H4 (cell line): ENCODE data around the gene TNP1. TPM values are rescaled to one million over a fixed set of nuclear protein-coding genes. Genes with fewer than 3 reads are reported as not detected.

Experiments used
- DNase-seq: peaks from one replicate; pipeline ENCODE4 v3.0.0-alpha.2; 2015; ENCODE audit warnings: low spot score
- total RNA-seq: library from RNA; depleted of rRNA; stranded (reverse); fragments of >200 nt; shearing (Covaris generic); gene quantifications from 2 replicates; pipeline ENCODE4 v1.2.3, GENCODE V29; 2014; rRNA removed

The TNP1 gene
- not detected in 2 replicates for total RNA-seq

GRCh38 chr2:216859944-216860343 is at the start of gene TNP1:
Gene TNP1, minus strand, starts transcription at chr2:216860064. Its CDS starts 30 bp downstream, at chr2:216860034.
- no peak for DNase-seq

DNA sequence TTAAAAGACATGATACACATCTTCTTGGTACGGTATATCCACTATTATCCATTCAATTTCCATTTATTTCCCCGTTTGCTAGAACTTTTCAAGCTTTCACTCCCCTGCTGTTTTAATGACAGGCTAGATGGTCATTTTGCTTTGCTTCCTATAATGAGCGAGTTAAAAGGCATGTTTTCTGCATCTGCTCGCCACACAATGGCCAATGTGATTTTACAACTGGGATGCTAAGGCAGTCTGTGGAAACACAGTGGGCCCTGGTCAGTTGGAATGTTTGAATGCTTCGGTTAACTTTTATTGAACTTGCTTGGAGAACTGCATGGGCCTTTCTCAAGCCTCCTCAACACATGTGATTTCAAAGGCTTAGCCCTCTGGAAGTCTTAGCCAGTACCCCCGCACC is 48.4 kb upstream of the TNP1 start:
- DNase-seq = no peak

DNA sequence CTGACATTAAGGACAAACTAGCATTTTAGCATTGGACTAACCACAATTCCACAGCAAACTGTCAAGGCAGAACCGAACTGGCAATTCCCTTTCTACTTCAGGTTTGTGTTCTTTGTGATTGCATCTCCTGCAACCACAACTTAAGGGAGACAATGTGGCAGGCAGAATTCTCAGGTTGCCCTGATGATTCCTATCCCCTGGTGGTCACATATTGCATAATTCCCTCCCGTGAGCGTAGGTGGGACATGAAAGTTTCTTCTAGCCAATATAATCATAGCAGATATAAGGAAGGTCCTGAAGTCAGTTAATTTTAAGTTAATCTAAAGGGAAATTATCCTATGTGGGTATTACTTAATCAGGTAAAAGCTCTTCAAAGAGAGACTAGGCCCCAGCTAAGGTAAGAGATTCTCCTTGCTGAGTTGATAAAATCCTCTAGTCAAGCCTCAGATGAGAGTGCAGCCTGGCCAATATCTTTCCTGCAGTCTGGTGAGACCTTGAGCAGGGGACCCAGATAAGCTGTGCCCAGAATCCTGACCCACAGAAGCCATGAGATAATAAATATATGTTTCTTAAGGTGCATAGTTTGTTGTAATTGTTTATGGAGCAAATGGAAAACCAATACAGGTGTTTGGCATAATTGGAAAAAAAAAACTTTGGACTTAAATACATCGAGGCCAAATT is 45.9 kb upstream of the TNP1 start:
- no peak for DNase-seq

GRCh38 chr2:216904974-216905373 is 45.1 kb upstream of the TNP1 start:
- no peak for DNase-seq

- no peak for DNase-seq
Measured at GRCh38 chr2:216904554-216904953, 44.7 kb upstream of the TNP1 start.

DNA sequence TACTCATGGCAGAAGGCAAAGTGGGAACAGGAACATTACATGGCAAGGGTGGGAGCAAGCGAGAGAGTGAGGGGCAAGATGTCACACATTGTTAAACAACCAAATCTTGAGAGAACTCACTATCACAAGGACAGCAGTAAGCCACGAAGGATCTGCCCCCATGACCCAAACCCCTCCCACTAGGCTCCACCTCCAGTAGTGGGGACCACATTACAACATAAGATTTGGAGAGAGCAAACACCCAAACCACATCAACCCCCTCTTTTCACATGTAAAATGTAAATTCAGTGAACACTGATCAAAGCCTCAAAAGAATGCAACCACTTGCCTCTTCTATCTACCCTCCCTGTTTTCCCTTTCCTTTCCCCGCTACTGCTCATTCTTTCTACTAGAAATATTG is 43.6 kb upstream of the TNP1 start:
- no peak for DNase-seq

DNA sequence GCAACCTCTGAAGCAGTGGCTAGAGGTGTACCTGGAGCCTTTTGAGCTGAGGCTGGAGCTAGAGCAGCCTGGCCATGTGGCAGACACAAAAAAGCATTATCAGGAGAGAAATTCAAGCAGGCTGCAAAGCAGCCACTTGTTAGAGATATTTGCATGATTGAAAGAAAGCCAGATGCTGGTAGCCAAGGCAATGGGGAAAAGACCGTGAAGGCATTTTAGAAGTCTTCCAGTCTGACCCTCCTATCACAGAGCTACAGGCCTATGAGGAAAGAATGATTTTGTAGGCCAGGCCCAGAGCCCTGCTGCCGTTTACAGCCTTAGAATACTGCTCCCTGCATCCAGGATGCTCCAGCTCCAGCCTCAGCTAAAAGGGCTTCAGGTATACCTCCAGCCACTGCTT is 41.4 kb upstream of the TNP1 start:
- DNase-seq = no peak

- no peak for DNase-seq
Measured at GRCh38 chr2:216900406-216900805, 40.5 kb upstream of the TNP1 start.

DNA sequence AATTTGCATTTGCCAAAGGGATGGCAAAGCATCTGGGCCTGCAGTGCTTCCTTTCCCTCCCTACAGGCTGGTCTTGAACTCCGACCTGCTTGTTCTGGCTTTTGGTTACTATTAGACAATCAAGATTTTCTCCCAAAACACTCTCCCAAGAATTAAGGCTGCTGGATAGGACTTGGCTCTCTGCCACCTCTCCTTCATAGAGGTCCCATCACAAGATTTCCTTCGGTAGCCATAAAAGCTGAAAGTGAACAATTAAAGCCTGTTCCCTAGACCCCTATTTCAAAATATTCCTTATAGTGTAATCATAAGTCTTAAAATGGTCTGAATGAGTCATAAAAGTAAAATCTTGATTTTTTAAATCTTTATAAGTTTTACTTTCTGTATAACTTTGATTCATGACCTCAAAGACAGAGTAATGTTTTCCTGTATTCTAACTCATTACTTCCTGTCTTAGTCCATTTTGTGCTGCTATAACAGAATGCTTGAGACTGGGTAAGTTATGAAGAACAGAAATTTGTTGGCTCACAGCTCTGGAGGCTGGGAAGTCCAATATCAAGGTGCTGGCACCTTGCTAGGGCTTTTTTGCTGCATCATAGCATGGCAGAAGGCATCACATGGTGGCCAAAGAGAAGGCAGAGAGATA is 37.8 kb upstream of the TNP1 start:
- DNase-seq = no peak

DNA sequence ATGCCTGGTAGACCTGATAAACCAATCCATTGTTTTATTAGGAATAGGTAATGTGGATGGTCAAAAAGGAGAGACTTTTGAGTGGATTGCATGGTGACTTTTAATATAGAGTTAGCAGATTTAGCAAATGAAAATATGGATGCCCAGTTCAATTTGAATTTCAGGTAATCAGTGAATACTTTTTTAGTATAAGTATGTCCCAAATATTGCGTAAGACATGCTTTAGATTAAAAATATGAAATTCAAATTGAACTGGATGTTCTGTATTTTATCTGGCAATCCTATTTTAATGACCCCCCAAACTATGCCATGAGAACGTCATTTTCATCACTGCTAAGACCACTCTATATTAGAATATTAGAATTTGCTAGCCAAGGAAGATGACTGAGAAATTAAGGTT is 30.3 kb upstream of the TNP1 start:
- DNase-seq = no peak

- no peak for DNase-seq
Measured at GRCh38 chr2:216888887-216889622, 29.2 kb upstream of the TNP1 start.

DNA sequence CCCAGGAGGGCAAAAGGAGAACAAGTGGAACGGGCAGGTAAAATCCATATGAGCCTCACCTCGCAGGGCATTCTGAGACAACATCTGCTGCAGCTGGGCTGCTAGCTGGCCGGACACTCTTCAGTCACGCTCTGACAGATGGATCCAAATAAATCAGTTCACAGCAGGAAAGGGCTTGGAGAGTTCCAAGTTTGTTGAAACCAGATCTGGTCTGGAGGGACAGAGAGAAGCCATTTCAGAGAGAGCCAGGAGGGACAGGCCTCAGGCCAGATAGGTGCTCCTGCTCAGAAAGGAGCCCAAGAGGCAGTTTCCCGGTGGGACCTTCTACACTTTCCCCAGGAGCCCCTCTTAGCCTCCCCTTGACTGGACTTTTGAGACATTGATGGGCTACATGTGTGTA is 28.2 kb upstream of the TNP1 start:
- no peak for DNase-seq

DNA sequence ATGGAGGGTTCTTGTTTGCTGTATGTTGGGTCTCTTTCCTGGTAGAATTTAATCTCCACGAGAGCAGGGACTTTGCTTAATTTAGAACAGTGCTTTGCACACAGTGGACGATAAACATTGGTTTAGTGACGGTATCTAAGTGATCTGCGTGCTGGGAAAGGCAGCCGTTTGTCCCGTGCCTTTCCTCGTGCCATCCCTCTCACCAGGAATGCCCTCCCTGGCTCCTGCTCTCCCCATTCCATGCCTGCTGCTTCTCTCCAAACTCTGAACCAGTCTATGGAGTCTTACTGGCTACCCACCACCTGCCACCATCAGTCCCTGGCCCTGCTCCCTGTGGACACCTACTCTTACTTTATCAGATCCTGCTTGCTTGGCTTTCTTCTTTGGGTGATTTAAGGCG is 27.3 kb upstream of the TNP1 start:
- no peak for DNase-seq

GRCh38 chr2:216885117-216885553 is 25.3 kb upstream of the TNP1 start:
- DNase-seq = no peak

- DNase-seq = no peak
Measured at GRCh38 chr2:216884347-216884746, 24.5 kb upstream of the TNP1 start.

DNA sequence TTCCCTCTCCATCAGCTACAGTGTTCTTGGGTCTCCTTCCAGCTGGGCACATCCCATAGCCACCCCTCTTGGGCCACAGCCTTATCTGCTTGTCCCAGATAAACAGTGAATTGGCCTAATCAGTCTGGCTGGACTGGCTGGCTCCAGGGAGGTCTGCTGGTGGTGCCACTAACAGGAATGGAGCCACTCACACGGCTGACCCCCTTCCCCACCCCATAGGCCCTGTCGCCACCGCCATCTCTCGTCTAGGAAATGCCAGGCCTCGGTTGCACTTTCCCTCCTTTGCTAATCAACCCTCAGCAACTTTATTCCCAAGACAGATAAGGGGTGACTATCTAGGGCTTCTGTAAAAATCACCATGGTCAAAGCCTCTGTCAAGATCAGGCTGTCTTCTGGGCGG is 23.0 kb upstream of the TNP1 start:
- DNase-seq = no peak

- no peak for DNase-seq
Measured at GRCh38 chr2:216881411-216881810, 21.5 kb upstream of the TNP1 start.

DNA sequence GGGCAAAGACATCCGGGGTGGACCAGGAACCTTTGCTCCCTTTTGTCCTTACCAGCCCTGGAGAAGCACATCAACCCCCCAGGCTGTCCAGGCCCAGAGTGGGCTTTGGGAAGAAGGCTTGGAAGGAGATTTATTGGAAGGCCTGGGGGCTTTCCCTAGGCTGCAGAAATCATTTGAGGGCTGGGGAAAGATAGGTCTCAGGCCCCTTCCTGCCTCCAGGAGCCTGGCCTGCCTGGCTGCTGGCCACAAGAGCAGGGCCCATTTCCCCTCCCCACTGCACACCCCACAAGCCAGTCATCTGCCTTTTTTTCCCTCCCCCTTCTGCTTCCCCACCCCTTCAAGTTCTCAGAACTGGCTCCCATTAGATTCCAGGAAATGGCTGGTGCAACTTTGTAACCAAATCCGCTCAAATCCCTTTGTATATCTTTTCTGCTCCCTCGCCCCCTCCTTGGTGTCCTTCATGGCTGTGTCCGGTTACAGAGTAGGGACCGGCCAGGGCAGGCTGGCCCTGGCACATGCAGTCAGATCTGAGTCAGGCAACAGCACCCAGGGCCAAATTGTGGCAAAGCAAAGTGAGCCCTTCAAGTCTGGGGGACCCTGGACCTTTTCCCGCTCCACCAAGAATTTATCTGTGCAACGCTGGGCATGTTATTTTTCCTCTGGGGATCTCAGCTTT is 20.8 kb upstream of the TNP1 start:
- DNase-seq = peak; percentile 95

DNA sequence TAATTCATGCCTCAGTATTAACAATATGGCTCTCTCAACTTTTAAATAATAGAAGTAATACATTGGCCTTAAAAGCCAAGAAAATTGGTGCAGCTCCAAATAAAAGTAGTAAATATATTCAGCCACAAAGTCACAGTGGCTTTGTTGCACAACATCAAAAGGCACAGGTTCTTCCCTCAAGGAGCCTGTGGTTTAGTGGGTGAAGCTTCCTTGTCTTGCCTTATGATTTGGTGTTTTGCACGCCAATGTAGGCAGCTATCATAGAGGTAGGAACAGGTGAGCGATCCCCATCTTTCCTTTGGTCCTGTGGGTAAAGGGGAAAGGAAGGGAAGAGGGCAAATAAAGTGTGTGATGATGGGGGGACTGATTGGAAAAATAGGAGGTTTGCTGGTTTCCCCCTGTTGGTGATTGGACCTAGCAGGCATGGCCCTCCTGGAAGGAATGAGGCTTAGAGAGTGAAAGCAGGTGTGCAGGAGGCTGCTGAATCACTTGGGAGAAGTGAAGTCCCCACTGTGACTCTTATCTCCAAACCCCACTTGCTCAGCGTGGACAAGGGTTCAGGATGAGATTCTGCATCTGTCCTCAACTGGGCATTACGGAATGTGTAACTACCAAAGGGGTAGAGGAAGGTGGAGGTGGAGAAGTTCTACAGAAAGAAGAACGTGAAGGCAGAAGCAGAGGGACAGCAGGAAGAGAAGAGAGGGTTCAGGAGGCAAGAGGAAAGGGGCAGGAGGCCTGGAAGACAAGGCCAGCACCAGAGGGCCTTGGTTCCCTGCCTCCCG is 20.1 kb upstream of the TNP1 start:
- DNase-seq = no peak

- no peak for DNase-seq
Measured at GRCh38 chr2:216878072-216878471, 18.2 kb upstream of the TNP1 start.

DNA sequence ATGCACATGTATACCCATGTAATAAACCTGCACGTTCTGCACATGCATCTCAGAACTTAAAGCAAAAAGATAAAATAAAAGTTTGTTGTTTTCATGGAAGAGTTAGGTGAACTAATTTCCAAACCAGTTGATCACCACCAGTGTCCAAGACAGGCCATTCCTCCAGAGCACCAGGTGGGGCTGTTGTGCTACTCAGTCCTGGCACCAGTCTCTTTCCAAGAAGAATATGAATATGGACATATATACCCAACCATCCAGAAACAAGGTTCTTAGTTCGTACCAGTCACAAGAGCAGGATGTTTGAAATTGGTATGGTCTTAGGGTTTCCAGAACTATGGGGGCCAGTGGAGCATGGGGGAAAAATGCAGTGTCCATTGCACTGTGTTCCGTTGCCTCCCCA is 17.2 kb upstream of the TNP1 start:
- no peak for DNase-seq

DNA sequence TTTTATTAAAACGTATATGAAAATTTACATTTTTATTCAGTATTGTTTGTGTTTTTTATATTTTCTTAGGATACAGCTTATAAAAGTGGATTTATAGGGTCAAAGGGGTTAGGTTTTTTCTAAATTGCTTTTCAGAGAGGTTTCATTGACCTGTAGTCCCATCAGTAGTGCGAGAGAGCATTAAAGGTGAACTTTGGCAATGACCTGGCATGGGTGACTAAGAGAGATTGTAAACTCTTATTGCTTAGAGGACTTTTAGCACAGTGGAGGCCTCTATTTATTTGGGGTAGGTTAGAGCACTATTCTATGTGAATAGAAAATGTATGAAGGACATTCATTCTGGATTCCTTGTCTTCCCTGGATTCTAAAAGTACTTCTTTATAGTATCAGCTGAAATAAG is 16.0 kb upstream of the TNP1 start:
- DNase-seq = no peak
